GM23338 (cell line): Measurements from ENCODE around the gene SNX14.

ENCODE experiments used
- CREB1 ChIP-seq: fragments of 250-450 bp; sonication (Bioruptor Pico); IDR thresholded peaks from 2 replicates; pipeline ENCODE4 v1.5.0; 2020; ENCODE audit warnings: low read depth, mild to moderate bottlenecking, moderate library complexity
- CTCF ChIP-seq, 2 experiments: fragments of 200-600 bp in 1 of 2; sonication (generic) in 1 of 2; conservative IDR thresholded peaks; 2 replicates each; pipeline versions ENCODE4 v1.5.1 to v1.6.1; 2016 to 2017; ENCODE audit warnings: antibody characterized with exemption in 2 of 2, low read depth in 2 of 2, mild to moderate bottlenecking in 2 of 2, moderate library complexity in 1 of 2
- EZH2 ChIP-seq: fragments of 200-600 bp; sonication (generic); IDR thresholded peaks from one replicate; pipeline ENCODE4 v1.8.0; 2017; ENCODE audit warnings: antibody characterized with exemption, mild to moderate bottlenecking, low read depth; ENCODE audit not compliant: unreplicated experiment
- JUNB ChIP-seq: IDR thresholded peaks from one replicate; pipeline ENCODE4 v1.6.1; 2016; ENCODE audit warnings: antibody characterized with exemption; ENCODE audit not compliant: unreplicated experiment
- NANOG ChIP-seq: IDR thresholded peaks from 2 replicates; pipeline ENCODE4 v1.6.1; 2016; ENCODE audit warnings: antibody characterized with exemption, borderline replicate concordance
- POLR2AphosphoS5 ChIP-seq: IDR thresholded peaks from 2 replicates; pipeline ENCODE4 v1.6.1; 2016; ENCODE audit warnings: antibody characterized with exemption, low read depth
- ZNF114 ChIP-seq: fragments of 250-450 bp; sonication (Bioruptor Pico); IDR thresholded peaks from 2 replicates; pipeline ENCODE4 v1.5.0; 2020; ENCODE audit warnings: mild to moderate bottlenecking, moderate library complexity
- TF ChIP-seq, protein P1 (sequence below): IDR thresholded peaks from one replicate; pipeline ENCODE4 v1.6.1; 2018; ENCODE audit warnings: antibody characterized with exemption; ENCODE audit not compliant: unreplicated experiment
- TF ChIP-seq, protein P2 (sequence below): IDR thresholded peaks from 2 replicates; pipeline ENCODE4 v1.6.1; 2016; ENCODE audit warnings: antibody characterized with exemption

GRCh38 chr6:85482905-85483700 lies 110.6 kb downstream of the SNX14 start:
- no peak for TF ChIP-seq EZH2
- TF ChIP-seq CTCF (conservative IDR thresholded peaks at IDR 0.05; ENCODE audit: low read depth in 2 of 2), result peak; percentile 93 to 99
- TF ChIP-seq ZNF114, result no peak
- TF ChIP-seq, protein P1, sequence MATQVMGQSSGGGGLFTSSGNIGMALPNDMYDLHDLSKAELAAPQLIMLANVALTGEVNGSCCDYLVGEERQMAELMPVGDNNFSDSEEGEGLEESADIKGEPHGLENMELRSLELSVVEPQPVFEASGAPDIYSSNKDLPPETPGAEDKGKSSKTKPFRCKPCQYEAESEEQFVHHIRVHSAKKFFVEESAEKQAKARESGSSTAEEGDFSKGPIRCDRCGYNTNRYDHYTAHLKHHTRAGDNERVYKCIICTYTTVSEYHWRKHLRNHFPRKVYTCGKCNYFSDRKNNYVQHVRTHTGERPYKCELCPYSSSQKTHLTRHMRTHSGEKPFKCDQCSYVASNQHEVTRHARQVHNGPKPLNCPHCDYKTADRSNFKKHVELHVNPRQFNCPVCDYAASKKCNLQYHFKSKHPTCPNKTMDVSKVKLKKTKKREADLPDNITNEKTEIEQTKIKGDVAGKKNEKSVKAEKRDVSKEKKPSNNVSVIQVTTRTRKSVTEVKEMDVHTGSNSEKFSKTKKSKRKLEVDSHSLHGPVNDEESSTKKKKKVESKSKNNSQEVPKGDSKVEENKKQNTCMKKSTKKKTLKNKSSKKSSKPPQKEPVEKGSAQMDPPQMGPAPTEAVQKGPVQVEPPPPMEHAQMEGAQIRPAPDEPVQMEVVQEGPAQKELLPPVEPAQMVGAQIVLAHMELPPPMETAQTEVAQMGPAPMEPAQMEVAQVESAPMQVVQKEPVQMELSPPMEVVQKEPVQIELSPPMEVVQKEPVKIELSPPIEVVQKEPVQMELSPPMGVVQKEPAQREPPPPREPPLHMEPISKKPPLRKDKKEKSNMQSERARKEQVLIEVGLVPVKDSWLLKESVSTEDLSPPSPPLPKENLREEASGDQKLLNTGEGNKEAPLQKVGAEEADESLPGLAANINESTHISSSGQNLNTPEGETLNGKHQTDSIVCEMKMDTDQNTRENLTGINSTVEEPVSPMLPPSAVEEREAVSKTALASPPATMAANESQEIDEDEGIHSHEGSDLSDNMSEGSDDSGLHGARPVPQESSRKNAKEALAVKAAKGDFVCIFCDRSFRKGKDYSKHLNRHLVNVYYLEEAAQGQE, result no peak
- no peak for TF ChIP-seq POLR2AphosphoS5
- TF ChIP-seq, protein P2, sequence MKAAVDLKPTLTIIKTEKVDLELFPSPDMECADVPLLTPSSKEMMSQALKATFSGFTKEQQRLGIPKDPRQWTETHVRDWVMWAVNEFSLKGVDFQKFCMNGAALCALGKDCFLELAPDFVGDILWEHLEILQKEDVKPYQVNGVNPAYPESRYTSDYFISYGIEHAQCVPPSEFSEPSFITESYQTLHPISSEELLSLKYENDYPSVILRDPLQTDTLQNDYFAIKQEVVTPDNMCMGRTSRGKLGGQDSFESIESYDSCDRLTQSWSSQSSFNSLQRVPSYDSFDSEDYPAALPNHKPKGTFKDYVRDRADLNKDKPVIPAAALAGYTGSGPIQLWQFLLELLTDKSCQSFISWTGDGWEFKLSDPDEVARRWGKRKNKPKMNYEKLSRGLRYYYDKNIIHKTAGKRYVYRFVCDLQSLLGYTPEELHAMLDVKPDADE, result no peak
- TF ChIP-seq JUNB, result no peak
- TF ChIP-seq CREB1 (CRISPR knock-in tag), result no peak
- no peak for TF ChIP-seq NANOG
